Activated gamma-delta T cell (primary cell): ENCODE measurements around the gene WIPF1.
"Not testable (repeated sequence)": the region's sequence is repeated elsewhere in the genome, so short reads cannot be mapped to it uniquely, and the experiment has no call there.

ENCODE experiments used
- DNase-seq: peaks from one replicate; lab custom pipeline; 2025; lab: John Stamatoyannopoulos, UW

The WIPF1 gene

GRCh38 chr2:174571669-174572323 lies 25.8 kb downstream of the WIPF1 start:
- no peak for DNase-seq

GRCh38 chr2:174570318-174570958 lies 27.2 kb downstream of the WIPF1 start:
- no peak for DNase-seq

- DNase-seq, result no peak
Measured at GRCh38 chr2:174569678-174570077, 27.9 kb downstream of the WIPF1 start.

- DNase-seq, result no peak
Measured at GRCh38 chr2:174568425-174568824, 29.2 kb downstream of the WIPF1 start.

- no peak for DNase-seq
Measured at GRCh38 chr2:174566871-174567270, 30.7 kb downstream of the WIPF1 start.

- no peak for DNase-seq
Measured at GRCh38 chr2:174563530-174564282, 33.9 kb downstream of the WIPF1 start.

- DNase-seq, result no peak
Measured at GRCh38 chr2:174561972-174562370, 35.6 kb downstream of the WIPF1 start.

GRCh38 chr2:174561283-174561971 lies 36.2 kb downstream of the WIPF1 start:
- no peak for DNase-seq

GRCh38 chr2:174560737-174561136 lies 36.9 kb downstream of the WIPF1 start:
- DNase-seq, result no peak

GRCh38 chr2:174555998-174556397 lies 41.6 kb downstream of the WIPF1 start:
- no peak for DNase-seq

- no peak for DNase-seq
Measured at GRCh38 chr2:174554529-174555150, 43.0 kb downstream of the WIPF1 start.

GRCh38 chr2:174553811-174554493 lies 43.7 kb downstream of the WIPF1 start:
- no peak for DNase-seq

GRCh38 chr2:174552880-174553279 lies 44.7 kb downstream of the WIPF1 start:
- DNase-seq, result no peak

- DNase-seq, result no peak
Measured at GRCh38 chr2:174551697-174552096, 45.9 kb downstream of the WIPF1 start.

GRCh38 chr2:174548646-174549045 lies 49.0 kb downstream of the WIPF1 start:
- DNase-seq, result not testable (repeated sequence)

- not testable (repeated sequence) for DNase-seq
Measured at GRCh38 chr2:174548021-174548420, 49.6 kb downstream of the WIPF1 start.

- no peak for DNase-seq
Measured at GRCh38 chr2:174546519-174547506, 50.8 kb downstream of the WIPF1 start.

- DNase-seq, result no peak
Measured at GRCh38 chr2:174545240-174545639, 52.4 kb downstream of the WIPF1 start.

- no peak for DNase-seq
Measured at GRCh38 chr2:174544802-174545201, 52.8 kb downstream of the WIPF1 start.

- no peak for DNase-seq
Measured at GRCh38 chr2:174544156-174544555, 53.4 kb downstream of the WIPF1 start.
